Cardiac fibroblast (primary cell): ENCODE measurements around the gene ADAP1.

ENCODE experiments used
- DNase-seq, 2 donors: peaks; one replicate each; pipeline versions ENCODE4 v3.0.0 to v3.0.0-alpha.2; 2010; ENCODE audit warnings: low read depth in 2 of 2
- H3K4me3 ChIP-seq, 2 donors: replicated peaks in 1 of 2; 1 replicate in 1 of 2; 2 replicates in 1 of 2; pipeline ENCODE4 v1.5.1; 2011; ENCODE audit warnings: low read depth in 2 of 2, low read length in 2 of 2, mild to moderate bottlenecking in 2 of 2, moderate library complexity in 1 of 2
- CTCF ChIP-seq: IDR thresholded peaks from one replicate; pipeline ENCODE4 v1.5.1; 2011; ENCODE audit warnings: low read depth, mild to moderate bottlenecking, low read length, inconsistent platforms

Gene ADAP1

GRCh38 chr7:883055-884021 lies 71.1 kb downstream of the ADAP1 start:
- no peak overlapping the region for H3K4me3 ChIP-seq
- no peak for TF ChIP-seq CTCF
- no peak for DNase-seq

- DNase-seq, result no peak
- no peak for TF ChIP-seq CTCF
- H3K4me3 ChIP-seq, result no peak overlapping the region
These were observed 72.0 kb downstream of the ADAP1 start for GRCh38 chr7:882336-883035.

- no peak for DNase-seq
- H3K4me3 ChIP-seq, result no peak overlapping the region
- TF ChIP-seq CTCF, result no peak
These were observed 72.8 kb downstream of the ADAP1 start for GRCh38 chr7:881441-882234.

- no peak for TF ChIP-seq CTCF
- no peak for DNase-seq
- H3K4me3 ChIP-seq, result no peak overlapping the region
These were observed 74.0 kb downstream of the ADAP1 start for GRCh38 chr7:880450-880849.

- H3K4me3 ChIP-seq, result no peak overlapping the region
- no peak for DNase-seq
- TF ChIP-seq CTCF, result no peak
These were observed 74.8 kb downstream of the ADAP1 start for GRCh38 chr7:879706-880105.

GRCh38 chr7:879093-879492 lies 75.4 kb downstream of the ADAP1 start:
- no peak overlapping the region for H3K4me3 ChIP-seq
- no peak for DNase-seq
- TF ChIP-seq CTCF, result no peak
